GM23338 (cell line): ENCODE measurements around the gene PLEK. TPM values are rescaled to one million over a fixed set of nuclear protein-coding genes. Genes with fewer than 3 reads are reported as not detected.

Source experiments
- ATAC-seq: fragments of 200-7000 bp; cut with Tn5 transposase; 3 replicates; pipeline ENCODE4 v1.9.1; 2020
- DNase-seq: peaks from one replicate; pipeline ENCODE4 v3.0.0-alpha.2; 2015; ENCODE audit warnings: low spot score
- H2AFZ ChIP-seq: fragments of 200-600 bp; sonication (generic); 2 replicates; pipeline ENCODE4 v1.8.0; 2016; ENCODE audit warnings: antibody characterized with exemption, mild to moderate bottlenecking, moderate library complexity
- H3F3A ChIP-seq: fragments of 200-600 bp; sonication (generic); replicated peaks from 2 replicates; pipeline ENCODE4 v1.8.0; 2017; ENCODE audit warnings: antibody characterized with exemption, mixed run types, low read depth
- H3K27ac ChIP-seq: fragments of 200-600 bp; sonication (generic); 2 replicates; pipeline ENCODE4 v1.6.1; 2016; ENCODE audit warnings: low read depth
- H3K27me3 ChIP-seq: fragments of 200-600 bp; sonication (generic); 2 replicates; pipeline ENCODE4 v1.8.0; 2016; ENCODE audit warnings: mild to moderate bottlenecking, mixed run types, moderate library complexity; ENCODE audit not compliant: insufficient read depth
- H3K36me3 ChIP-seq: fragments of 200-600 bp; sonication (generic); 2 replicates; pipeline ENCODE4 v1.8.0; 2016; ENCODE audit warnings: mild to moderate bottlenecking; ENCODE audit not compliant: insufficient read depth
- H3K4me1 ChIP-seq: fragments of 200-600 bp; sonication (generic); 2 replicates; pipeline ENCODE4 v1.8.0; 2016; ENCODE audit warnings: mild to moderate bottlenecking, moderate library complexity; ENCODE audit not compliant: insufficient read depth
- H3K4me2 ChIP-seq: fragments of 200-600 bp; sonication (generic); 2 replicates; pipeline ENCODE4 v1.7.1; 2017; ENCODE audit warnings: mixed run types
- H3K4me3 ChIP-seq: fragments of 200-600 bp; sonication (generic); 2 replicates; pipeline ENCODE4 v1.6.1; 2016; ENCODE audit warnings: mixed run types
- H3K79me2 ChIP-seq: fragments of 200-600 bp; sonication (generic); replicated peaks from 2 replicates; pipeline ENCODE4 v1.8.0; 2017; ENCODE audit warnings: mild to moderate bottlenecking; ENCODE audit not compliant: insufficient read depth
- H3K9me2 ChIP-seq: fragments of 200-600 bp; sonication (generic); 2 replicates; pipeline ENCODE4 v1.8.0; 2017; ENCODE audit not compliant: insufficient read depth
- H4K20me1 ChIP-seq: fragments of 200-600 bp; sonication (generic); replicated peaks from 2 replicates; pipeline ENCODE4 v1.8.0; 2017; ENCODE audit warnings: mild to moderate bottlenecking; ENCODE audit not compliant: insufficient read depth
- H3K27ac Mint-ChIP-seq: 2 replicates; pipeline ENCODE4 v1.8.0; 2020; ENCODE audit warnings: inconsistent platforms, mild to moderate bottlenecking, moderate library complexity, mixed read lengths
- H3K27me3 Mint-ChIP-seq: 3 replicates; pipeline ENCODE4 v1.8.0; 2022; ENCODE audit warnings: low read depth, mild to moderate bottlenecking, moderate library complexity, mixed read lengths, inconsistent platforms; ENCODE audit not compliant: insufficient read depth, poor library complexity
- H3K36me3 Mint-ChIP-seq: 3 replicates; pipeline ENCODE4 v1.8.0; 2021; ENCODE audit warnings: low read depth, mild to moderate bottlenecking, inconsistent platforms, moderate library complexity, mixed read lengths
- H3K4me1 Mint-ChIP-seq: 3 replicates; pipeline ENCODE4 v1.8.0; 2020; ENCODE audit warnings: mild to moderate bottlenecking, inconsistent platforms, mixed read lengths
- H3K4me3 Mint-ChIP-seq: 3 replicates; pipeline ENCODE4 v1.8.0; 2021; ENCODE audit warnings: moderate library complexity, mild to moderate bottlenecking, inconsistent platforms, mixed read lengths
- H3K9me3 Mint-ChIP-seq: 3 replicates; pipeline ENCODE4 v1.8.0; 2020; ENCODE audit warnings: moderate library complexity, mild to moderate bottlenecking, inconsistent platforms, mixed read lengths
- CREB1 ChIP-seq: fragments of 250-450 bp; sonication (Bioruptor Pico); IDR thresholded peaks from 2 replicates; pipeline ENCODE4 v1.5.0; 2020; ENCODE audit warnings: low read depth, mild to moderate bottlenecking, moderate library complexity
- EZH2 ChIP-seq: fragments of 200-600 bp; sonication (generic); IDR thresholded peaks from one replicate; pipeline ENCODE4 v1.8.0; 2017; ENCODE audit warnings: antibody characterized with exemption, mild to moderate bottlenecking, low read depth; ENCODE audit not compliant: unreplicated experiment
- EZH2phosphoT487 ChIP-seq: fragments of 200-600 bp; sonication (generic); IDR thresholded peaks from one replicate; pipeline ENCODE4 v1.8.1; 2018; ENCODE audit warnings: antibody characterized with exemption; ENCODE audit not compliant: unreplicated experiment
- JUNB ChIP-seq: IDR thresholded peaks from one replicate; pipeline ENCODE4 v1.6.1; 2016; ENCODE audit warnings: antibody characterized with exemption; ENCODE audit not compliant: unreplicated experiment
- NANOG ChIP-seq: IDR thresholded peaks from 2 replicates; pipeline ENCODE4 v1.6.1; 2016; ENCODE audit warnings: antibody characterized with exemption, borderline replicate concordance
- POLR2AphosphoS5 ChIP-seq: IDR thresholded peaks from 2 replicates; pipeline ENCODE4 v1.6.1; 2016; ENCODE audit warnings: antibody characterized with exemption, low read depth
- STAT1 ChIP-seq: IDR thresholded peaks from one replicate; pipeline ENCODE4 v1.6.1; 2016; ENCODE audit warnings: antibody characterized with exemption; ENCODE audit not compliant: unreplicated experiment
- ZNF114 ChIP-seq: fragments of 250-450 bp; sonication (Bioruptor Pico); IDR thresholded peaks from 2 replicates; pipeline ENCODE4 v1.5.0; 2020; ENCODE audit warnings: mild to moderate bottlenecking, moderate library complexity
- ZNF331 ChIP-seq: fragments of 250-450 bp; sonication (Bioruptor Pico); IDR thresholded peaks from 2 replicates; pipeline ENCODE4 v1.5.0; 2020; ENCODE audit warnings: low read depth, mild to moderate bottlenecking, moderate library complexity
- polyA plus RNA-seq: library from polyadenylated mRNA; unstranded; fragments of >200 nt; fragmentation: Nextera tagmentation; extraction: Ambion mirVana; gene quantifications from 2 replicates; pipeline ENCODE4 v1.2.1, GENCODE V29; 2016
- total RNA-seq: library from RNA; depleted of rRNA; stranded (reverse); fragments of >200 nt; shearing (Covaris generic); gene quantifications from 2 replicates; pipeline ENCODE4 v1.2.3, GENCODE V29; 2014
- TF ChIP-seq, protein P1 (sequence below), 2 experiments: fragments of 200-600 bp in 1 of 2; sonication (generic) in 1 of 2; conservative IDR thresholded peaks; 2 replicates each; pipeline versions ENCODE4 v1.5.1 to v1.6.1; 2016 to 2017; ENCODE audit warnings: antibody characterized with exemption in 2 of 2, low read depth in 2 of 2, mild to moderate bottlenecking in 2 of 2, moderate library complexity in 1 of 2
- TF ChIP-seq, protein P2 (sequence below): IDR thresholded peaks from one replicate; pipeline ENCODE4 v1.6.1; 2018; ENCODE audit warnings: antibody characterized with exemption; ENCODE audit not compliant: unreplicated experiment
- TF ChIP-seq, protein P3 (sequence below): IDR thresholded peaks from 2 replicates; pipeline ENCODE4 v1.6.1; 2016; ENCODE audit warnings: antibody characterized with exemption
- TF ChIP-seq, protein P4 (sequence below): fragments of 250-450 bp; sonication (Bioruptor Pico); IDR thresholded peaks from 2 replicates; pipeline ENCODE4 v1.5.0; 2020; ENCODE audit warnings: mild to moderate bottlenecking, moderate library complexity

The PLEK gene
- total and polyA plus RNA-seq, 2 experiments from 2014 or later, result 0.06 TPM; not detected in 1

DNA sequence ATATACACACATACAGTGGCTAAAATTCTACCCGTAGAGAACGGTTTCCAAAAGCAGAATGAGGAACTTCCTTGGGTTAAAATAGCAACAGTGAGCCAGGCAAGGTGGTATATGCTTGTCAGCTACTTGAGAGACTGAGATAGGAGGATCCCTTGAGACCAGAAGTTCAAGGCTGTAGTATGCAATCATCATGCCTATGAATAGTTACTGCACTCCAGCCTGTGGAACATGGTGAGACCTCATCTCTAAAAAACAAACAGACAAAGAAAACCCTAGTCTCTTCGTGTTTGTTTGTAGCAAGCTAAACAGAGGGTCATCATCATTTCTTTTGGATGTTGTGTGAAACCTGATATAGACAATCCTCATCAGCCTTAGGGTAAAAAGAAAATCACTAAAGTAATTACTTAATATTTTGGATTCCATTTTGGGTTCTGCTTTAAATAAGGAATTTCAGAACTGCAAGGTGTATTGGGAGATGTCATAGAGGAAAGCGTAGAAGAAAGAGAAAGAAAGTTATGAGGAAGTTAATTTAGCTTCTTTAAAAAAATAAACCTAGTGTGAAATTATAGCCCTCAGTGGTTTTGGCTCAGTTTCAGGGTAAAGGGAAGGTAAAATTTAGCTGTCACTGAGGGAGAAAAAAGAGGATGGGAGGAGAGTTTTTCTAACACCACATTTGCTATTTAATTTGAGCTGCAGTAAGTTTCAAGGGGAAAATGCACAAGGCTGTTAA lies 46.5 kb downstream of the PLEK start:
- Mint-ChIP-seq H3K9me3 (no peaks in the 10 kb centered on the region; the same call in 2 of the 3 replicates), H3K27me3 (peaks cover 5% of the 10 kb centered on the region)
- no peaks in the 10 kb centered on the region for H3F3A ChIP-seq

More for the DNA sequence above, 46.5 kb downstream of the PLEK start:
- Histone ChIP-seq H3K4me2 (no peak overlapping the region), H3K27me3 (no peaks in the 10 kb centered on the region), H3K4me1 (no peaks in the 10 kb centered on the region), H3K9me2 (no peaks in the 10 kb centered on the region), H3K36me3 (no peaks in the 10 kb centered on the region), H3K27ac (no peak overlapping the region), H2AFZ (no peak overlapping the region), H3K79me2 (no peaks in the 10 kb centered on the region), H3K4me3 (no peak overlapping the region), H4K20me1 (no peaks in the 10 kb centered on the region)
- ATAC-seq (no peak), DNase-seq (no peak)
- H3K36me3 Mint-ChIP-seq, result no peaks in the 10 kb centered on the region
- no peaks in the 10 kb centered on the region; the same call in 2 of the 3 replicates for H3K4me1 Mint-ChIP-seq
- TF ChIP-seq, protein P1, sequence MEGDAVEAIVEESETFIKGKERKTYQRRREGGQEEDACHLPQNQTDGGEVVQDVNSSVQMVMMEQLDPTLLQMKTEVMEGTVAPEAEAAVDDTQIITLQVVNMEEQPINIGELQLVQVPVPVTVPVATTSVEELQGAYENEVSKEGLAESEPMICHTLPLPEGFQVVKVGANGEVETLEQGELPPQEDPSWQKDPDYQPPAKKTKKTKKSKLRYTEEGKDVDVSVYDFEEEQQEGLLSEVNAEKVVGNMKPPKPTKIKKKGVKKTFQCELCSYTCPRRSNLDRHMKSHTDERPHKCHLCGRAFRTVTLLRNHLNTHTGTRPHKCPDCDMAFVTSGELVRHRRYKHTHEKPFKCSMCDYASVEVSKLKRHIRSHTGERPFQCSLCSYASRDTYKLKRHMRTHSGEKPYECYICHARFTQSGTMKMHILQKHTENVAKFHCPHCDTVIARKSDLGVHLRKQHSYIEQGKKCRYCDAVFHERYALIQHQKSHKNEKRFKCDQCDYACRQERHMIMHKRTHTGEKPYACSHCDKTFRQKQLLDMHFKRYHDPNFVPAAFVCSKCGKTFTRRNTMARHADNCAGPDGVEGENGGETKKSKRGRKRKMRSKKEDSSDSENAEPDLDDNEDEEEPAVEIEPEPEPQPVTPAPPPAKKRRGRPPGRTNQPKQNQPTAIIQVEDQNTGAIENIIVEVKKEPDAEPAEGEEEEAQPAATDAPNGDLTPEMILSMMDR (conservative IDR thresholded peaks at IDR 0.05; ENCODE audit: low read depth in 2 of 2), result no peak
- TF ChIP-seq NANOG (no peak), EZH2 (no peak), STAT1 (no peak), JUNB (no peak), ZNF331 (no peak), ZNF114 (CRISPR knock-in tag) (no peak), CREB1 (CRISPR knock-in tag) (no peak), POLR2AphosphoS5 (no peak), EZH2phosphoT487 (no peak)
- TF ChIP-seq, protein P2, sequence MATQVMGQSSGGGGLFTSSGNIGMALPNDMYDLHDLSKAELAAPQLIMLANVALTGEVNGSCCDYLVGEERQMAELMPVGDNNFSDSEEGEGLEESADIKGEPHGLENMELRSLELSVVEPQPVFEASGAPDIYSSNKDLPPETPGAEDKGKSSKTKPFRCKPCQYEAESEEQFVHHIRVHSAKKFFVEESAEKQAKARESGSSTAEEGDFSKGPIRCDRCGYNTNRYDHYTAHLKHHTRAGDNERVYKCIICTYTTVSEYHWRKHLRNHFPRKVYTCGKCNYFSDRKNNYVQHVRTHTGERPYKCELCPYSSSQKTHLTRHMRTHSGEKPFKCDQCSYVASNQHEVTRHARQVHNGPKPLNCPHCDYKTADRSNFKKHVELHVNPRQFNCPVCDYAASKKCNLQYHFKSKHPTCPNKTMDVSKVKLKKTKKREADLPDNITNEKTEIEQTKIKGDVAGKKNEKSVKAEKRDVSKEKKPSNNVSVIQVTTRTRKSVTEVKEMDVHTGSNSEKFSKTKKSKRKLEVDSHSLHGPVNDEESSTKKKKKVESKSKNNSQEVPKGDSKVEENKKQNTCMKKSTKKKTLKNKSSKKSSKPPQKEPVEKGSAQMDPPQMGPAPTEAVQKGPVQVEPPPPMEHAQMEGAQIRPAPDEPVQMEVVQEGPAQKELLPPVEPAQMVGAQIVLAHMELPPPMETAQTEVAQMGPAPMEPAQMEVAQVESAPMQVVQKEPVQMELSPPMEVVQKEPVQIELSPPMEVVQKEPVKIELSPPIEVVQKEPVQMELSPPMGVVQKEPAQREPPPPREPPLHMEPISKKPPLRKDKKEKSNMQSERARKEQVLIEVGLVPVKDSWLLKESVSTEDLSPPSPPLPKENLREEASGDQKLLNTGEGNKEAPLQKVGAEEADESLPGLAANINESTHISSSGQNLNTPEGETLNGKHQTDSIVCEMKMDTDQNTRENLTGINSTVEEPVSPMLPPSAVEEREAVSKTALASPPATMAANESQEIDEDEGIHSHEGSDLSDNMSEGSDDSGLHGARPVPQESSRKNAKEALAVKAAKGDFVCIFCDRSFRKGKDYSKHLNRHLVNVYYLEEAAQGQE, result no peak
- TF ChIP-seq, protein P3, sequence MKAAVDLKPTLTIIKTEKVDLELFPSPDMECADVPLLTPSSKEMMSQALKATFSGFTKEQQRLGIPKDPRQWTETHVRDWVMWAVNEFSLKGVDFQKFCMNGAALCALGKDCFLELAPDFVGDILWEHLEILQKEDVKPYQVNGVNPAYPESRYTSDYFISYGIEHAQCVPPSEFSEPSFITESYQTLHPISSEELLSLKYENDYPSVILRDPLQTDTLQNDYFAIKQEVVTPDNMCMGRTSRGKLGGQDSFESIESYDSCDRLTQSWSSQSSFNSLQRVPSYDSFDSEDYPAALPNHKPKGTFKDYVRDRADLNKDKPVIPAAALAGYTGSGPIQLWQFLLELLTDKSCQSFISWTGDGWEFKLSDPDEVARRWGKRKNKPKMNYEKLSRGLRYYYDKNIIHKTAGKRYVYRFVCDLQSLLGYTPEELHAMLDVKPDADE, result no peak
- TF ChIP-seq, protein P4, sequence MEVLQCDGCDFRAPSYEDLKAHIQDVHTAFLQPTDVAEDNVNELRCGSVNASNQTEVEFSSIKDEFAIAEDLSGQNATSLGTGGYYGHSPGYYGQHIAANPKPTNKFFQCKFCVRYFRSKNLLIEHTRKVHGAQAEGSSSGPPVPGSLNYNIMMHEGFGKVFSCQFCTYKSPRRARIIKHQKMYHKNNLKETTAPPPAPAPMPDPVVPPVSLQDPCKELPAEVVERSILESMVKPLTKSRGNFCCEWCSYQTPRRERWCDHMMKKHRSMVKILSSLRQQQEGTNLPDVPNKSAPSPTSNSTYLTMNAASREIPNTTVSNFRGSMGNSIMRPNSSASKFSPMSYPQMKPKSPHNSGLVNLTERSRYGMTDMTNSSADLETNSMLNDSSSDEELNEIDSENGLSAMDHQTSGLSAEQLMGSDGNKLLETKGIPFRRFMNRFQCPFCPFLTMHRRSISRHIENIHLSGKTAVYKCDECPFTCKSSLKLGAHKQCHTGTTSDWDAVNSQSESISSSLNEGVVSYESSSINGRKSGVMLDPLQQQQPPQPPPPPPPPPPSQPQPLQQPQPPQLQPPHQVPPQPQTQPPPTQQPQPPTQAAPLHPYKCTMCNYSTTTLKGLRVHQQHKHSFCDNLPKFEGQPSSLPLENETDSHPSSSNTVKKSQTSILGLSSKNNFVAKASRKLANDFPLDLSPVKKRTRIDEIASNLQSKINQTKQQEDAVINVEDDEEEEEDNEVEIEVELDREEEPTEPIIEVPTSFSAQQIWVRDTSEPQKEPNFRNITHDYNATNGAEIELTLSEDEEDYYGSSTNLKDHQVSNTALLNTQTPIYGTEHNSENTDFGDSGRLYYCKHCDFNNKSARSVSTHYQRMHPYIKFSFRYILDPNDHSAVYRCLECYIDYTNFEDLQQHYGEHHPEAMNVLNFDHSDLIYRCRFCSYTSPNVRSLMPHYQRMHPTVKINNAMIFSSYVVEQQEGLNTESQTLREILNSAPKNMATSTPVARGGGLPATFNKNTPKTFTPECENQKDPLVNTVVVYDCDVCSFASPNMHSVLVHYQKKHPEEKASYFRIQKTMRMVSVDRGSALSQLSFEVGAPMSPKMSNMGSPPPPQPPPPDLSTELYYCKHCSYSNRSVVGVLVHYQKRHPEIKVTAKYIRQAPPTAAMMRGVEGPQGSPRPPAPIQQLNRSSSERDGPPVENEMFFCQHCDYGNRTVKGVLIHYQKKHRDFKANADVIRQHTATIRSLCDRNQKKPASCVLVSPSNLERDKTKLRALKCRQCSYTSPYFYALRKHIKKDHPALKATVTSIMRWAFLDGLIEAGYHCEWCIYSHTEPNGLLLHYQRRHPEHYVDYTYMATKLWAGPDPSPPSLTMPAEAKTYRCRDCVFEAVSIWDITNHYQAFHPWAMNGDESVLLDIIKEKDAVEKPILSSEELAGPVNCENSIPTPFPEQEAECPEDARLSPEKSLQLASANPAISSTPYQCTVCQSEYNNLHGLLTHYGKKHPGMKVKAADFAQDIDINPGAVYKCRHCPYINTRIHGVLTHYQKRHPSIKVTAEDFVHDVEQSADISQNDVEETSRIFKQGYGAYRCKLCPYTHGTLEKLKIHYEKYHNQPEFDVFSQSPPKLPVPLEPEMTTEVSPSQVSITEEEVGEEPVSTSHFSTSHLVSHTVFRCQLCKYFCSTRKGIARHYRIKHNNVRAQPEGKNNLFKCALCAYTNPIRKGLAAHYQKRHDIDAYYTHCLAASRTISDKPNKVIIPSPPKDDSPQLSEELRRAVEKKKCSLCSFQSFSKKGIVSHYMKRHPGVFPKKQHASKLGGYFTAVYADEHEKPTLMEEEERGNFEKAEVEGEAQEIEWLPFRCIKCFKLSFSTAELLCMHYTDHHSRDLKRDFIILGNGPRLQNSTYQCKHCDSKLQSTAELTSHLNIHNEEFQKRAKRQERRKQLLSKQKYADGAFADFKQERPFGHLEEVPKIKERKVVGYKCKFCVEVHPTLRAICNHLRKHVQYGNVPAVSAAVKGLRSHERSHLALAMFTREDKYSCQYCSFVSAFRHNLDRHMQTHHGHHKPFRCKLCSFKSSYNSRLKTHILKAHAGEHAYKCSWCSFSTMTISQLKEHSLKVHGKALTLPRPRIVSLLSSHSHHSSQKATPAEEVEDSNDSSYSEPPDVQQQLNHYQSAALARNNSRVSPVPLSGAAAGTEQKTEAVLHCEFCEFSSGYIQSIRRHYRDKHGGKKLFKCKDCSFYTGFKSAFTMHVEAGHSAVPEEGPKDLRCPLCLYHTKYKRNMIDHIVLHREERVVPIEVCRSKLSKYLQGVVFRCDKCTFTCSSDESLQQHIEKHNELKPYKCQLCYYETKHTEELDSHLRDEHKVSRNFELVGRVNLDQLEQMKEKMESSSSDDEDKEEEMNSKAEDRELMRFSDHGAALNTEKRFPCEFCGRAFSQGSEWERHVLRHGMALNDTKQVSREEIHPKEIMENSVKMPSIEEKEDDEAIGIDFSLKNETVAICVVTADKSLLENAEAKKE (CRISPR knock-in tag), result no peak
- H3K4me3 Mint-ChIP-seq, result no peak overlapping the region
- H3K27ac Mint-ChIP-seq, result no peak overlapping the region
